SU-DHL-6 (cell line): ENCODE measurements around the gene FIBP.

Source experiments
- H2AFZ ChIP-seq: fragments of 200-600 bp; sonication (generic); 2 replicates; pipeline ENCODE4 v1.6.1; 2014; ENCODE audit warnings: low read depth, mild to moderate bottlenecking, moderate library complexity, mixed read lengths, antibody characterized with exemption, low read length; ENCODE audit not compliant: severe bottlenecking
- H3F3A ChIP-seq: fragments of 200-600 bp; shearing (Covaris generic); 2 replicates; pipeline ENCODE4 v1.6.0; 2016; ENCODE audit warnings: antibody characterized with exemption, mild to moderate bottlenecking; ENCODE audit not compliant: insufficient read depth
- H3K27ac ChIP-seq: fragments of 200-600 bp; sonication (generic); 2 replicates; pipeline ENCODE4 v1.5.1; 2016; ENCODE audit warnings: low read depth, mild to moderate bottlenecking, low read length, moderate library complexity, mixed read lengths
- H3K27me3 ChIP-seq: fragments of 200-600 bp; sonication (generic), shearing (Covaris generic); 2 replicates; pipeline ENCODE4 v1.6.0; 2014; ENCODE audit warnings: mild to moderate bottlenecking, low read length
- H3K36me3 ChIP-seq: fragments of 200-600 bp; sonication (generic); 2 replicates; pipeline ENCODE4 v1.6.1; 2014; ENCODE audit warnings: mild to moderate bottlenecking, low read length, mixed read lengths
- H3K4me2 ChIP-seq: fragments of 300-600, 200-600 bp; shearing (Covaris generic), sonication (generic); 2 replicates; pipeline ENCODE4 v1.6.0; 2014; ENCODE audit warnings: low read length, low read depth, mild to moderate bottlenecking; ENCODE audit not compliant: poor library complexity, severe bottlenecking
- H3K4me3 ChIP-seq: fragments of 200-600 bp; sonication (generic); 2 replicates; pipeline ENCODE4 v1.5.1; 2014; ENCODE audit warnings: antibody characterized with exemption, low read length, mild to moderate bottlenecking, mixed read lengths; ENCODE audit not compliant: insufficient read depth, poor library complexity, severe bottlenecking
- H3K79me2 ChIP-seq: fragments of 200-600 bp; sonication (generic); 2 replicates; pipeline ENCODE4 v1.6.1; 2014; ENCODE audit warnings: mild to moderate bottlenecking, low read length, moderate library complexity; ENCODE audit not compliant: insufficient read depth
- H3K9ac ChIP-seq: fragments of 200-600 bp; sonication (generic); 2 replicates; pipeline ENCODE4 v1.7.0; 2014; ENCODE audit warnings: mild to moderate bottlenecking, low read length
- H3K9me2 ChIP-seq: fragments of 200-600 bp; sonication (generic); replicated peaks from 2 replicates; pipeline ENCODE4 v1.6.1; 2014; ENCODE audit warnings: low read length; ENCODE audit not compliant: insufficient read depth
- H3K9me3 ChIP-seq: fragments of 200-600 bp; sonication (generic); 2 replicates; pipeline ENCODE4 v1.6.1; 2014; ENCODE audit warnings: low read length, mixed read lengths; ENCODE audit not compliant: insufficient read depth
- H4K20me1 ChIP-seq: fragments of 200-600 bp; sonication (generic); 2 replicates; pipeline ENCODE4 v1.6.1; 2014; ENCODE audit warnings: low read depth, mild to moderate bottlenecking, antibody characterized with exemption, low read length, moderate library complexity, mixed read lengths
- EZH2phosphoT487 ChIP-seq: fragments of 200-600 bp; sonication (generic), shearing (Covaris generic); conservative IDR thresholded peaks from 2 replicates; pipeline ENCODE4 v1.6.1; 2018; ENCODE audit warnings: mild to moderate bottlenecking, antibody characterized with exemption, low read length, moderate library complexity, mixed read lengths
- TF ChIP-seq, protein P1 (sequence below): fragments of 200-600 bp; sonication (generic); IDR thresholded peaks from one replicate; pipeline ENCODE4 v1.5.1; 2017; ENCODE audit warnings: antibody characterized with exemption, mild to moderate bottlenecking, low read length, moderate library complexity; ENCODE audit not compliant: insufficient read depth, poor library complexity, severe bottlenecking

FIBP gene

GRCh38 chr11:65844231-65844872, 43.9 kb downstream of the FIBP start:
- Histone ChIP-seq H3K9me3 (no peaks in the 10 kb centered on the region), H3K9ac (no peak overlapping the region), H3K9me2 (no peaks in the 10 kb centered on the region), H3K36me3 (no peaks in the 10 kb centered on the region), H3K79me2 (no peaks in the 10 kb centered on the region), H3K4me3 (no peak overlapping the region), H3K27me3 (no peaks in the 10 kb centered on the region), H4K20me1 (no peaks in the 10 kb centered on the region), H2AFZ (no peak overlapping the region), H3F3A (no peaks in the 10 kb centered on the region; the same call in 1 of the 2 replicates), H3K4me2 (no peak overlapping the region), H3K27ac (no peak overlapping the region)
- no peak for TF ChIP-seq EZH2phosphoT487
- TF ChIP-seq, protein P1, sequence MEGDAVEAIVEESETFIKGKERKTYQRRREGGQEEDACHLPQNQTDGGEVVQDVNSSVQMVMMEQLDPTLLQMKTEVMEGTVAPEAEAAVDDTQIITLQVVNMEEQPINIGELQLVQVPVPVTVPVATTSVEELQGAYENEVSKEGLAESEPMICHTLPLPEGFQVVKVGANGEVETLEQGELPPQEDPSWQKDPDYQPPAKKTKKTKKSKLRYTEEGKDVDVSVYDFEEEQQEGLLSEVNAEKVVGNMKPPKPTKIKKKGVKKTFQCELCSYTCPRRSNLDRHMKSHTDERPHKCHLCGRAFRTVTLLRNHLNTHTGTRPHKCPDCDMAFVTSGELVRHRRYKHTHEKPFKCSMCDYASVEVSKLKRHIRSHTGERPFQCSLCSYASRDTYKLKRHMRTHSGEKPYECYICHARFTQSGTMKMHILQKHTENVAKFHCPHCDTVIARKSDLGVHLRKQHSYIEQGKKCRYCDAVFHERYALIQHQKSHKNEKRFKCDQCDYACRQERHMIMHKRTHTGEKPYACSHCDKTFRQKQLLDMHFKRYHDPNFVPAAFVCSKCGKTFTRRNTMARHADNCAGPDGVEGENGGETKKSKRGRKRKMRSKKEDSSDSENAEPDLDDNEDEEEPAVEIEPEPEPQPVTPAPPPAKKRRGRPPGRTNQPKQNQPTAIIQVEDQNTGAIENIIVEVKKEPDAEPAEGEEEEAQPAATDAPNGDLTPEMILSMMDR, result no peak

DNA sequence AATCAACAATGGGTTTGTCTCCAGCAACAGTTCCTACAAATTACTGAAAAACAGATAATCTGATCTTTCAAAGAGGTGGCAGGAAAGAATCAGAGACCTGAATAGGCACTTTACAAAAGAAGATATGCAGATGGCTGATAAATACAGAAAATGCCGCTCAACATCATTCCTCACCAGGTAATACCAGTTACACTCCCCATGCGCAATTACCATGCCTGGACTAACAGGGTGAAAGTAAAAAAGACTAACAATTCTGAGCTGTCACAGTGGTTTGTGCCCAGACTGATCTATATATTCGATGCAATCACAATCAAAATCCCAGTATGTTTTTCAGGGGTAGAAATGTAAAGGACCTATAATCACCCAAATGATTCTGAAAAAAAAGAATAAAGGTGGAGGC, 44.5 kb downstream of the FIBP start:
- no peaks in the 10 kb centered on the region for H4K20me1 ChIP-seq
- H3K9me3 ChIP-seq, result no peaks in the 10 kb centered on the region
- TF ChIP-seq EZH2phosphoT487, result no peak
- TF ChIP-seq, protein P1, result no peak
- no peaks in the 10 kb centered on the region for H3K36me3 ChIP-seq
- no peaks in the 10 kb centered on the region; the same call in 1 of the 2 replicates for H3F3A ChIP-seq
- H2AFZ ChIP-seq, result no peak overlapping the region
- H3K79me2 ChIP-seq, result no peaks in the 10 kb centered on the region
- H3K9ac ChIP-seq, result no peak overlapping the region
- H3K4me3 ChIP-seq, result no peak overlapping the region
- no peaks in the 10 kb centered on the region for H3K9me2 ChIP-seq
- H3K4me2 ChIP-seq, result no peak overlapping the region
- H3K27me3 ChIP-seq, result no peaks in the 10 kb centered on the region
- no peak overlapping the region for H3K27ac ChIP-seq

- Histone ChIP-seq H3K79me2 (no peaks in the 10 kb centered on the region), H3K9me2 (no peaks in the 10 kb centered on the region), H3K27ac (no peak overlapping the region), H3K9ac (no peak overlapping the region), H3K27me3 (no peaks in the 10 kb centered on the region), H3K4me3 (no peak overlapping the region), H3K36me3 (no peaks in the 10 kb centered on the region), H4K20me1 (no peaks in the 10 kb centered on the region), H3F3A (peaks cover 7% of the 10 kb centered on the region; the same call in 1 of the 2 replicates), H2AFZ (no peak overlapping the region), H3K4me2 (no peak overlapping the region), H3K9me3 (no peaks in the 10 kb centered on the region)
- no peak for TF ChIP-seq EZH2phosphoT487
- TF ChIP-seq, protein P1, result no peak
These were observed 46.1 kb downstream of the FIBP start for GRCh38 chr11:65842144-65842543.
